ENCODE data around the gene PRODH2. TPM values are rescaled to one million over a fixed set of nuclear protein-coding genes. Genes with fewer than 3 reads are reported as not detected.

Gene PRODH2
- polyA plus RNA-seq, 1 experiment: not detected

- CTCF ChIA-PET: no interaction called here
- no peaks in the 10 kb centered on the region for H3K36me3 ChIP-seq (ENCODE audit: control insufficient read depth, insufficient read depth, low read length)
- POLR2A ChIA-PET: no interaction called here
- DNase-seq (ENCODE audit: low read depth): no peak
- H3K27me3 ChIP-seq (ENCODE audit: control insufficient read depth, insufficient read depth, low read length): peaks cover 8% of the 10 kb centered on the region; the same call in 1 of the 2 replicates
- no peak overlapping the region for H3K4me3 ChIP-seq (ENCODE audit: low read depth, low read length)
- TF ChIP-seq CTCF (IDR thresholded peaks at IDR 0.05; ENCODE audit: insufficient read depth, low read depth, low read length): no peak
Observed at GRCh38 chr19:35793381-35794165, 19.1 kb downstream of the PRODH2 start.

GRCh38 chr19:35792888-35793287 lies 19.8 kb downstream of the PRODH2 start:
- no peaks in the 10 kb centered on the region for H3K36me3 ChIP-seq (ENCODE audit: control insufficient read depth, insufficient read depth, low read length)
- ChIA-PET CTCF (no interaction called here), POLR2A (no interaction called here)
- H3K4me3 ChIP-seq (ENCODE audit: low read depth, low read length): no peak overlapping the region
- TF ChIP-seq CTCF (IDR thresholded peaks at IDR 0.05; ENCODE audit: insufficient read depth, low read depth, low read length): no peak
- DNase-seq (ENCODE audit: low read depth): no peak
- peaks cover 8% of the 10 kb centered on the region; the same call in 1 of the 2 replicates for H3K27me3 ChIP-seq (ENCODE audit: control insufficient read depth, insufficient read depth, low read length)

DNA sequence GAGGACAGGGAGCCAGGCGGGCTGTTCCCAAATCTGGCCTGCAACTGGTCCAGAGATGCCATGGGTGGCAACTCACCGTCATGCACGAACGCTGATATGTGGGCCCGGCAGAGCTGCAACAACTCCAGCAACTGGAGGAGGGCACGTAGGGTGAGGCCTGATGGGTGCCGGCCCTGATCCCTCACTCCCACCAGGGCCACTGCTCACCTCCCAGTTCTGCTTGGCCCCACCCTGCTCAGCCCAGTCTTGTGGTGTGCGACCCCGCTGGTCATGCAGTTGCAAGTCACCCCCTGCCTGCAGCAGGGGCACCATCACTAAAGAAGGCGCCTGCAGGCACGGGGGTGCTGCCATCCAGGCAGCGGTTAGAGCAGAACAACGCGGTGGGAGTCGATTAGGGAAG lies 20.3 kb downstream of the PRODH2 start:
- ChIA-PET CTCF (no interaction called here), POLR2A (no interaction called here)
- Histone ChIP-seq H3K27me3 (ENCODE audit: control insufficient read depth, insufficient read depth, low read length) (peaks cover 5% of the 10 kb centered on the region; the same call in 1 of the 2 replicates), H3K4me3 (ENCODE audit: low read depth, low read length) (no peak overlapping the region), H3K36me3 (ENCODE audit: control insufficient read depth, insufficient read depth, low read length) (no peaks in the 10 kb centered on the region)
- no peak for DNase-seq (ENCODE audit: low read depth)
- TF ChIP-seq CTCF (IDR thresholded peaks at IDR 0.05; ENCODE audit: insufficient read depth, low read depth, low read length): no peak

DNA sequence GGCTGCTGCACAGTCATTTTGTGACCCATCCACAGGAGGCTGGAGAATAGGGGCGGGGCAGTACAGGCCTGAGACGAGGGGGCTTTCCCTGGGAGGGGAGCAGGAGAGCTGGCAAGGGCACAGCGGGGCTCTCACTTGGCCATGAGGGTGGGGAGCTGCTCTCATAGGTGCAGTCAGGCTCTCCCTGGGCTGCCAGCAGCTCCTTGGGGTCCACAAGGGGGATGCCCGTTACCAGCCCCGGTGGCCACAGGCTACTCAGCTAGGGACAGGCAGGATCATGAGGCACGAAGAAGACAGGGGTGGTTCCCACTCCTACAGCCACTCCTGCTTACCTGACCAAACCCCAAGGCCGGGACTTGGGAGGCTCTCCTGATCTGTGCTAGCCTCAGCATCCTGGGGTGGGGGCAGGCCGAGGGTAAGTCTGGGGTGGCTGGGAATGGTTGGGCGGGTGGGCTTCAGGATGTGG lies 20.8 kb downstream of the PRODH2 start:
- no peak for TF ChIP-seq CTCF (IDR thresholded peaks at IDR 0.05; ENCODE audit: insufficient read depth, low read depth, low read length)
- POLR2A ChIA-PET: no interaction called here
- H3K4me3 ChIP-seq (ENCODE audit: low read depth, low read length): no peak overlapping the region
- no peaks in the 10 kb centered on the region; the same call in 1 of the 2 replicates for H3K36me3 ChIP-seq (ENCODE audit: control insufficient read depth, insufficient read depth, low read length)
- no peak for DNase-seq (ENCODE audit: low read depth)
- peaks cover 3% of the 10 kb centered on the region; the same call in 1 of the 2 replicates for H3K27me3 ChIP-seq (ENCODE audit: control insufficient read depth, insufficient read depth, low read length)
- CTCF ChIA-PET: no interaction called here

DNA sequence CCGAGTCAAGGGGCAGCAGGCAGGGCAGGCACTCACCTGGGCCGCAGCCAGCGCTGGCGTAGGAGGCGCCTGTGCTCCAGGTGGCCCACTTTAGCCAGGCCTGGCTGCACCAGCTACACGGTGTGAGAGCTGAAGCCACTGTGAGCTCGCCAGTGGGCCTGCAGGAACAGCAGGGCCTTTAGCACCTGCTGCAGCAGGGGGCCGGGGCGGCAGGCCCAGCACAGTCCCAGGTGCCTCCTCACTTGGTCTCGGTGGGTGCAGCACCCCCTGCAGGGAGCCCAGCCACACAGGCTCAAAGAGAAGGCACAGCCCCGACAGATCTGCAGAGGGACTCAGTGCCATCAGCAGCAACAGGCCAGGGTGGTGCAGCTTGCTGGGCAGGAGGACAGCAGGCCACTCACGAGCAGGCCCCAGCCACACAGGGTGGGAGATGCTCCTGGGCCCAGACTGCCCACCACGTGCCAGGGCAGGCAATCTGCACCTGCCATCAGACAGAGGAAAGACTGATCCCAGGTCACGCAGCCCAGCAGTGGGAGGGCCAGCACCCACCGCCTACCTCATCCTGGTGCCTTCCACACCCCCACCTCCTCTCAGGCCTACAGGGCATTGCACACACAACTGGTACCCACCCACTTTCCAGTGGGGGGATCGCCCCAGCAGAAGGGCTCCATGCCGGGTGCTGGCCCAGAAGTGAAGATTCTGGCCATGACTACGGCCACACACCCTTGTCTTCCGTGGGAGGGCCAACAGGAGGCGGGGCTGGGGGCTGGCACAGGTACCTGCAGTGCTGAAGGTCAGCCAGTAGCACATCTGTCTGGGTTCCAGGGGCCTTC lies 21.4 kb downstream of the PRODH2 start:
- TF ChIP-seq CTCF (IDR thresholded peaks at IDR 0.05; ENCODE audit: insufficient read depth, low read depth, low read length): peak; percentile 14; the same call in 1 of the 2 replicates
- no peaks in the 10 kb centered on the region; the same call in 1 of the 2 replicates for H3K36me3 ChIP-seq (ENCODE audit: control insufficient read depth, insufficient read depth, low read length)
- DNase-seq (ENCODE audit: low read depth): no peak
- POLR2A ChIA-PET: no interaction called here
- H3K27me3 ChIP-seq (ENCODE audit: control insufficient read depth, insufficient read depth, low read length): no peaks in the 10 kb centered on the region; the same call in 1 of the 2 replicates
- no peak overlapping the region for H3K4me3 ChIP-seq (ENCODE audit: low read depth, low read length)
- CTCF ChIA-PET: interaction anchor here (0.6 to 1.0 kb wide), 2 partner anchors 9 to 10 kb away, joined by 3 read pairs; no protein-coding TSS in a partner anchor
